Measurements from ENCODE around the gene TLL2. TPM values are rescaled to one million over a fixed set of nuclear protein-coding genes. Genes with fewer than 3 reads are reported as not detected.

TLL2 gene
- total and polyA plus RNA-seq, 2 experiments from 2014 or later: 2.6 to 3.0 TPM

GRCh38 chr10:96421995-96422394 lies 91.7 kb downstream of the TLL2 start:
- Histone ChIP-seq H2AFZ (no peak overlapping the region), H3K36me3 (ENCODE audit: insufficient read depth) (no peaks in the 10 kb centered on the region), H3K4me2 (no peak overlapping the region), H3K27me3 (ENCODE audit: insufficient read depth) (no peaks in the 10 kb centered on the region), H3K9me2 (ENCODE audit: insufficient read depth) (no peaks in the 10 kb centered on the region), H4K20me1 (replicated peaks; ENCODE audit: insufficient read depth) (no peaks in the 10 kb centered on the region), H3F3A (replicated peaks; ENCODE audit: low read depth) (no peaks in the 10 kb centered on the region), H3K79me2 (replicated peaks; ENCODE audit: insufficient read depth) (no peaks in the 10 kb centered on the region), H3K4me3 (no peak overlapping the region), H3K4me1 (ENCODE audit: insufficient read depth) (no peaks in the 10 kb centered on the region), H3K27ac (ENCODE audit: low read depth) (no peak overlapping the region)
- DNase-seq (ENCODE audit: low spot score) (no peak), ATAC-seq (no peak)
- TF ChIP-seq ZNF114 (CRISPR knock-in tag; IDR thresholded peaks at IDR 0.05): no peak
- TF ChIP-seq EZH2 (IDR thresholded peaks at IDR 0.05; ENCODE audit: low read depth, unreplicated experiment): no peak
- no peak for TF ChIP-seq CREB1 (CRISPR knock-in tag; IDR thresholded peaks at IDR 0.05; ENCODE audit: low read depth)
- no peak for TF ChIP-seq STAT1 (IDR thresholded peaks at IDR 0.05; ENCODE audit: unreplicated experiment)
- no peak for TF ChIP-seq EZH2phosphoT487 (IDR thresholded peaks at IDR 0.05; ENCODE audit: unreplicated experiment)
- TF ChIP-seq NANOG (IDR thresholded peaks at IDR 0.05; ENCODE audit: borderline replicate concordance): no peak
- no peak for TF ChIP-seq POLR2AphosphoS5 (IDR thresholded peaks at IDR 0.05; ENCODE audit: low read depth)
- TF ChIP-seq ZNF462 (CRISPR knock-in tag; IDR thresholded peaks at IDR 0.05): no peak
- no peak for TF ChIP-seq REST (IDR thresholded peaks at IDR 0.05; ENCODE audit: unreplicated experiment)
- TF ChIP-seq ETS1 (IDR thresholded peaks at IDR 0.05): no peak
- no peak for TF ChIP-seq JUNB (IDR thresholded peaks at IDR 0.05; ENCODE audit: unreplicated experiment)
- no peak for TF ChIP-seq ZNF331 (CRISPR knock-in tag; IDR thresholded peaks at IDR 0.05; ENCODE audit: low read depth)
- TF ChIP-seq CTCF (conservative IDR thresholded peaks at IDR 0.05; ENCODE audit: low read depth in 2 of 2): no peak
- H3K27me3 Mint-ChIP-seq (ENCODE audit: insufficient read depth, low read depth, poor library complexity): no peaks in the 10 kb centered on the region
- no peak overlapping the region for H3K4me3 Mint-ChIP-seq
- peaks cover 4% of the 10 kb centered on the region; the same call in 2 of the 3 replicates for H3K4me1 Mint-ChIP-seq
- H3K36me3 Mint-ChIP-seq (ENCODE audit: low read depth): no peaks in the 10 kb centered on the region
- no peaks in the 10 kb centered on the region; the same call in 2 of the 3 replicates for H3K9me3 Mint-ChIP-seq
- H3K27ac Mint-ChIP-seq: no peak overlapping the region
